Fibroblast of peridontal ligament (primary cell): Measurements from ENCODE around the gene OXGR1.
"Not testable (repeated sequence)": the region's sequence is repeated elsewhere in the genome, so short reads cannot be mapped to it uniquely, and the experiment has no call there.

ENCODE experiments used
- DNase-seq: peaks from one replicate; pipeline ENCODE4 v3.0.0-alpha.2; 2010; ENCODE audit errors: extremely low read depth

OXGR1 gene

GRCh38 chr13:96994017-96994857 is at the start of gene OXGR1:
Gene OXGR1 (minus strand): TSS chr13:96994476. CDS start chr13:96987759, 6,717 bp downstream.
- DNase-seq = no peak

GRCh38 chr13:97043302-97043701 is 49.0 kb upstream of the OXGR1 start:
- DNase-seq = peak; percentile 78

GRCh38 chr13:97030705-97031452 is 36.6 kb upstream of the OXGR1 start:
- peak; percentile 68 for DNase-seq

- peak; percentile 71 for DNase-seq
Observed at GRCh38 chr13:97028441-97029299, 34.4 kb upstream of the OXGR1 start.

- DNase-seq = no peak
Observed at GRCh38 chr13:97027162-97027554, 32.9 kb upstream of the OXGR1 start.

DNA sequence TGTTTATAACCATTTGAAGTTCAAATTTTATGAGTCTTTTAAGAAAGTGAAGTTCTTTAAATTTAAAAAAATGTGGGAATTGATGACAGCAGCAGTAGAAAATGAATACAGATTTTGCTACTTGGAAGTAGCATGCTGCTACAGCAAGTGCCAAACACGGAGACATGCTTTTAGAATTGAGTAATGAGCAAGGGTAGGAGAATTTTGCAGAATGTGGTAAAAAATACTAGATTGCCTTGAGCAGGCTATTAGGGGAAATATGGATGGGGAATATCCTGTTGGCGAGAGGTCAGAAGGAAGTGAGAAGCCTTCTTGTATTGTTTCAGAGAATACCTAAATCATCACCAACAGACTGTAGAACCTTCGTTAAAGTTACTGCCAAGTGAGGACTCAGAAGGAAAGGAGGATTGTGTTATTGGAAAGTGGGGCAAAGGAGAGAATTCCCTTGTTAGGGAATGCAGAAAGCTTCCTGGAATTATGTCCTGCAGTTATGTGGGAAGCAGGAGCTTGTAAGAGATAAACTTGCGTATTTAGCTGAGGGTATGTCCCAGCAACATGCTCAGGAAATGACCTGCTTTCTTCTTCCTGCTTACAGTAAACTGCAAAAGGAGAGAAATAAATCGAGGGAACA is 32.4 kb upstream of the OXGR1 start:
- DNase-seq = peak; percentile 5

DNA sequence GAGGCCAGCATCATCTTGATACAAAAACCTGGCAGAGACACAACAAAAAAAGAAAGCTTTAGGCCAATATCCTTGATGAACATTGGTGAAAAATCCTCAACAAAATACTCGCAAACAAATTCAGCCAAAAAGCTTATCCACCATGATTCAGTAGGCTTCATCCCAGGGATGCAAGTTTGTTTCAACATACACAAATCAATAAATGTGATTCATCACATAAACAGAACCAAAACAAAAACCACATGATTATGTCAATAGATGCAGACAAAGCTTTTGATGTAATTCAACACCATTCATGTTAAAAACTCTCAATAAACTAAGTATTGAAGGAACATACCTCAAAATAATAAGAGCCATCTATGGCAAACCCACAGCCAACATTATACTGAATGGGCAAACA is 29.5 kb upstream of the OXGR1 start:
- not testable (repeated sequence) for DNase-seq

- no peak for DNase-seq
Observed at GRCh38 chr13:97023117-97023516, 28.8 kb upstream of the OXGR1 start.

DNA sequence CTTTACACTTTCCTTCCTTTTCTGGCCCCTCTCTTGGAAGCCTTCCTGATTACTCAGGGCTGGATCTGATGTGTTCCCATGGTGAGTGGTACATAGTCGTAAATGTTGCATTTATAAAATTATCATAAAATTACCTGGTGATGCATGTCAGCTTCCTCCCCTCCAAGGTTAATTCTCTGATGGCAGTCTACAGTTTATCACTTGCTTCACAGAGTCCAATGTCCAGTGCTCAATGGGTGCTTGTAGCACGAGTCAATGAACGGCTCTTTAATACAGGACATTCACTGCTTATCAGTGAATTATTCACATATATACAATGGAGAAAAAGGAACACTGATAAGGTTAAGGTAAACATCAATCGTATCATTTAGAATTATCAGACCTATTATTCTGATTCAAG is 27.0 kb upstream of the OXGR1 start:
- no peak for DNase-seq

DNA sequence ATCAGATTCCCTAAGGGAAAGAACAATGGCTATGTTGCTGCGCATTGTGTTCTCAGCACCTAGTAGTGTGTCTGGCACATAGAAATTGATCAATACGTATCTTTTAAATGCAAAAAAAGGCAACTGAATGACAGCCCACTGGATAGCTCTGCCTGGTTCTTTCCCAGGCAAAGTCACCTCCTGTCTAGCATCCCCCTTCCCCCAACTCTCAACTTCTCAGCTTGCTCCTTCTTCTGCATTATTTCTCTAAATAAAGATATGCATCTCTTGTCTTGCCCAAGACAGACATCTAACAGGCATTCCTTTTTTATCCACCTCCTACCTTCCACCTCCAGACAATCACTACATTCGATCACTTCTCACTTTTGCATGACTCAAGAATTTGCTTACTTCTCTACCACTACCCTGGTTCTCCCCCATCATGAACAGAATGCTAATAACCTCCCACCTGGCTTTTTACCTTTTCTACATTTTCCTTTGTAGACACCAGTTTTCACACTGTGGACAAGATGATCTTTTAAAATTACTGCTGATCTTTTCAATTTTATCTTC is 26.5 kb upstream of the OXGR1 start:
- DNase-seq = no peak

DNA sequence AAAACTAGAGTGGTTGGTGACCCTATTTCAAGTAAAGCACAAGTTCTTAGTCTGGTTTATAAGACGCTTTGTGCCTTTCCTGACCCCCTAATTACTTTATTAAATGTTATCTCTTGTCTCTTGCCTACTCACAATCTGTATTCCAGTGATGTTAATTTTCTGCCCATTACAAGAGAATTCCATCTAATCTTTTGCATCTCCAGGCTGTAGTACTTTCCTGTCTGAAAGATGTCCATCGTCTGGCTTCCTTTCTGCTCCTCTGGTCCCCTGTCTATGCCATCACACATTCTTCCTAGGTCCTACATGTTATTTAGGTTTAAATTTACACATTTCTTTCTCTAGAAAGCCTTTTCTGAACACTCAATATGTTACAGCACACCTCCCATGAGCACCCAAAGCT is 25.9 kb upstream of the OXGR1 start:
- no peak for DNase-seq

DNA sequence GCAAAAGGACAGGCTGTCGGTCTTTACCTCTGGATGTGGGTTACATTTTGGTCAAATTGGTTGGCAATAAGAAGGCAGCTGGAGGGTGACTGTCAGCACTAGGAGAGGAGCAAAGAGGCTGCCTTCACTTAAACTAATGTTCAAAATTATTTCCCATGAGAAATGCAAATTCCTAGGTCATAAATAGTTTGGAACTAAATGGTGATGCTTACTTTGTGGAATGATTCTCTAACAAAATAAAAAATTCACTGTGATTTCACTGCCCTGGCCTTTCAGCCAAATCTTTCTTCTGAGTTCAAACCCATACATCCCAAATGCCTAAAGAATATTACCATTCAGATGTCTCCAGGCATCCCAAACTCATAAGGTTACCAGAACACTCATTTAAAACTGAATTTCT is 25.0 kb upstream of the OXGR1 start:
- no peak for DNase-seq

DNA sequence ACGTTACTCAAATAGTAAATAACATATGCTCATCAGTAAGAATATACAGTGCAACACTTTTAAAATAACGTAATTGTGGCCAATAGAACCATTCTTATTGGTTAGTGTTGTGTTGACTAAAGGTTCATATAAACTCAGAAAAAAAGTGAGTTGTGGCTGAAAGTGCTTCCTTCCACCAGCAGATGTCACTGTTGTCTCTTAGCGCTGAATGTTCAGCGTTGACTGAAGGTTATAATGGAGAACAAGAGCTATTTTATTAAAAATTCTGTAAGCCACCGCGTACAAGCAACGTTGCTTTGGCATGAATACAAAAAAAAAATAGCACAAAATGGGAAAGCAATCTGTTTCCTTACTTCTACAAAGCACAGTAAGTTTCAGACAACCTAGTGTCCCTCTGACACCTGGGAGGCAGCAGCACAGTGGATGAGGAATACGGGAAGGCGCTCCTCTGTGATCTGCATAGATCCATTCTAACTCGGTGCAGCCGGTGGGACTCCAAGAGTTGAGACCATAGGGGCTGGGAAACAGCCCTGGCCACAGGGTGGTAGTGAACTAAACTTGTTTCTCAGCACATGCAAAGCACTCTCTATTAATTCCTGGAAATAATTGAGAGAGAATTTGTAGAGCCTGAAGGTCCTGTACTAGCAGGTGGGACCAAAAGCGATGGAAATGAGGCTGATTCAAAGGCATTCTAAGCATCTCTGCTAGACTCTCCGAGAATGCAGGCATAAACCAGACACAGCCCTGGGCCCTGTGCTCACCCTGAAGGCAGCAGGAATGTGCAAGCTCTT is 23.9 kb upstream of the OXGR1 start:
- DNase-seq = peak; percentile 74

- DNase-seq = no peak
Observed at GRCh38 chr13:97017322-97017721, 23.0 kb upstream of the OXGR1 start.

- DNase-seq = no peak
Observed at GRCh38 chr13:97015661-97016350, 21.5 kb upstream of the OXGR1 start.

- DNase-seq = no peak
Observed at GRCh38 chr13:97012251-97013048, 18.2 kb upstream of the OXGR1 start.

DNA sequence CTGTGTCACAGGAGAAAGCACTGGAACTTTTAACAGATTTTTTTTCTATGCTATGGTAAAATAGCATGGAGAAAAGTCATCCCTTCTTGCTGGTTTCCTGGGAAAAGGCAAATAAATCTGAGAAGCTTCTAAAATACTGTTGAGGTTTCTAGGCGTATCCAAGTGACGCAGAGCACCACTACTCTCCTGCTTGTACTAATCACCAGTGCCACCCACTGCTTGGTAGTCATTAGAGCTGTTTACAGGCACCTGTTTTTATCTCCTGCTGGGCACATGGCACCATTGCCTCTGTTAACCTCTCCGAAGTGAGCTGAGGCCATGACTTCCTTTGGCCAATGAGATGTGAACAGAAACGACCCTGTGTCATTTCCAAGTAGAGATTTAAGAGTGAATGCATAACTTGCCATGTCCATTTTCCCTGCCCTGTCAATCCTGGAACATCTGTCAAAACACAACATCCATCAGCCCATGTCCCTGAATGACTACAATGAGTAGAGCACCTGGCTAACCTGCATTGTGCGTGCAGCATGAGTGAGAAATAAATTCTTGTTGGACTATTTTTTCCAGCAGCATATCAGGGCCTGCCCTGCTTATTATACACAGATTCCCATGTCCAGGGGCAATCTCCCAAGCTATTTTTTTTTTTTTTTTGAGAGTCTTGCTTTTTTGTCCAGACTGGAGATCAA is 17.3 kb upstream of the OXGR1 start:
- no peak for DNase-seq

GRCh38 chr13:97008643-97009042 is 14.4 kb upstream of the OXGR1 start:
- DNase-seq = no peak
